Measurements from ENCODE around the gene IL18BP.

IL18BP gene

GRCh38 chr11:71997594-71997993 lies 1.1 kb upstream of the IL18BP start:
- DNase-seq: no peak

DNA sequence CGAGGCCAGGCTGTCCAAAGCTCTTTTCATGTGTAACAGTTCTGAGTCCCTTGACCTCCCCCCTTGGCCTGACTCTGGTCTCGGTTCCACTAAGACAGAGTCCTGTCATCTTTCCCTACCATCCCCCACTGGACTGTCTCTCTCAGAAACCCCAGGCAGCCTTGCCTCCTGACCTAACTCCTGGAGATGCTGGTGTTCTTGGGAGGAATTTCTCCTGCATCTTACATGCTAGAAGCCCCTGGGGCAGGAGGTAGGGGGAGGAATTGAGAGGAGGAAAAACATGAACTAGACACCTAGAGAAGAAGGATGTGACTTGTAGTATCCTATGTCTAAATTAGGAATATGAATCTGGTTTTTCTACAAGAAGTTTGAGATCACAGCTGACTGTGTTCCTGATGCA lies 648 bp upstream of the IL18BP start:
- no peak for DNase-seq

DNA sequence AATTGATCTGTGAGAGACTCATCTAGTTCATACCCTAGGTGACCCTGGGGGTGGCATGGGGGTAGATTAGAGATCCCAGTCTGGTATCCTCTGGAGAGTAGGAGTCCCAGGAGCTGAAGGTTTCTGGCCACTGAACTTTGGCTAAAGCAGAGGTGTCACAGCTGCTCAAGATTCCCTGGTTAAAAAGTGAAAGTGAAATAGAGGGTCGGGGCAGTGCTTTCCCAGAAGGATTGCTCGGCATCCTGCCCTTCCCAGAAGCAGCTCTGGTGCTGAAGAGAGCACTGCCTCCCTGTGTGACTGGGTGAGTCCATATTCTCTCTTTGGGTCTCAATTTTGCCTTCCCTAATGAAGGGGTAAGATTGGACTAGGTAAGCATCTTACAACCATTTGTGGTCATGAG lies 653 bp downstream of the IL18BP start:
- no peak for DNase-seq

GRCh38 chr11:71999798-72000197 lies 1.1 kb downstream of the IL18BP start:
- no peak for DNase-seq

- DNase-seq: no peak
These were observed 1.6 kb downstream of the IL18BP start for GRCh38 chr11:72000202-72000867.

DNA sequence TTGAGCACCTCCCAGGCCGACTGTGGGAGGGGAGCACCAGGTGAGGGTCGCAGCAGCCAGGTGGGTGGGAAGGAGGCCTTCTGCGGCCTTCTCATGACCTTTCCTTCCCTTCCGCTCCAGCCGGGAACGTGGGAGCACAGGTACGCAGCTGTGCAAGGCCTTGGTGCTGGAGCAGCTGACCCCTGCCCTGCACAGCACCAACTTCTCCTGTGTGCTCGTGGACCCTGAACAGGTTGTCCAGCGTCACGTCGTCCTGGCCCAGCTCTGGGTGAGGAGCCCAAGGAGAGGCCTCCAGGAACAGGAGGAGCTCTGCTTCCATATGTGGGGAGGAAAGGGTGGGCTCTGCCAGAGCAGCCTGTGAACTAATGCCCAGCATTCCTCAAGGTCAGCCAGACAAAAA lies 2.6 kb downstream of the IL18BP start:
- DNase-seq: no peak

DNA sequence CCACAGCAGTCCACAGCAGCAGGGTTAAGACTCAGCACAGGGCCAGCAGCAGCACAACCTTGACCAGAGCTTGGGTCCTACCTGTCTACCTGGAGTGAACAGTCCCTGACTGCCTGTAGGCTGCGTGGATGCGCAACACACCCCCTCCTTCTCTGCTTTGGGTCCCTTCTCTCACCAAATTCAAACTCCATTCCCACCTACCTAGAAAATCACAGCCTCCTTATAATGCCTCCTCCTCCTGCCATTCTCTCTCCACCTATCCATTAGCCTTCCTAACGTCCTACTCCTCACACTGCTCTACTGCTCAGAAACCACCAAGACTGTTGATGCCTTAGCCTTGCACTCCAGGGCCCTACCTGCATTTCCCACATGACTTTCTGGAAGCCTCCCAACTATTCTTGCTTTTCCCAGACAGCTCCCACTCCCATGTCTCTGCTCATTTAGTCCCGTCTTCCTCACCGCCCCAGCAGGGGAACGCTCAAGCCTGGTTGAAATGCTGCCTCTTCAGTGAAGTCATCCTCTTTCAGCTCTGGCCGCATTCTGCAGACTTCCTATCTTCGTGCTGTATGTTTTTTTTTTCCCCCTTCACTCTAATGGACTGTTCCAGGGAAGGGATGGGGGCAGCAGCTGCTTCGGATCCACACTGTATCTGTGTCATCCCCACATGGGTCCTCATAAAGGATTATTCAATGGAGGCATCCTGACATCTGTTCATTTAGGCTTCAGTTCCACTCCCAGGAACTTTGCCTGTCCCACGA lies 3.3 kb downstream of the IL18BP start:
- no peak for DNase-seq

- DNase-seq: no peak
These were observed 4.4 kb downstream of the IL18BP start for GRCh38 chr11:72002841-72003775.

DNA sequence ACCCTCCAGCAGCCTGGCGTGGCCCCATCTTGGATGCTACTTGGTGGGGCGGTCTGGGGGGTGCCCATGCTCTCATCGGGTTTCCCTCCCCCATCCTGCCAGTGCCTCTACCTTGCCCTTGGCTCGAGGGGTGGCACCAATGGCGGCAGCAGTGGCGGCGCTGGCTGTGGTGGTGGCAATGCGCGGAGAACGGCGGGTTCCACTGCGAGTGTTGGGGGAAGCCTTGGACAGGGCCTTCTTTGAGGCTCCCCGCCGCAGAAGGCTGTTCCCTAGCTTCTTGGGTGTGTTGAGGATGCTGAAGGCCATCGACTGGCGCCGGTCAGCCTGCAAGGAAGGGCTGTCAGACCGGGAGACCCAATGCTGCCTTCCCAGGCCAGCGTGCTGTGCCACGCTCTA lies 5.1 kb downstream of the IL18BP start:
- DNase-seq: no peak

DNA sequence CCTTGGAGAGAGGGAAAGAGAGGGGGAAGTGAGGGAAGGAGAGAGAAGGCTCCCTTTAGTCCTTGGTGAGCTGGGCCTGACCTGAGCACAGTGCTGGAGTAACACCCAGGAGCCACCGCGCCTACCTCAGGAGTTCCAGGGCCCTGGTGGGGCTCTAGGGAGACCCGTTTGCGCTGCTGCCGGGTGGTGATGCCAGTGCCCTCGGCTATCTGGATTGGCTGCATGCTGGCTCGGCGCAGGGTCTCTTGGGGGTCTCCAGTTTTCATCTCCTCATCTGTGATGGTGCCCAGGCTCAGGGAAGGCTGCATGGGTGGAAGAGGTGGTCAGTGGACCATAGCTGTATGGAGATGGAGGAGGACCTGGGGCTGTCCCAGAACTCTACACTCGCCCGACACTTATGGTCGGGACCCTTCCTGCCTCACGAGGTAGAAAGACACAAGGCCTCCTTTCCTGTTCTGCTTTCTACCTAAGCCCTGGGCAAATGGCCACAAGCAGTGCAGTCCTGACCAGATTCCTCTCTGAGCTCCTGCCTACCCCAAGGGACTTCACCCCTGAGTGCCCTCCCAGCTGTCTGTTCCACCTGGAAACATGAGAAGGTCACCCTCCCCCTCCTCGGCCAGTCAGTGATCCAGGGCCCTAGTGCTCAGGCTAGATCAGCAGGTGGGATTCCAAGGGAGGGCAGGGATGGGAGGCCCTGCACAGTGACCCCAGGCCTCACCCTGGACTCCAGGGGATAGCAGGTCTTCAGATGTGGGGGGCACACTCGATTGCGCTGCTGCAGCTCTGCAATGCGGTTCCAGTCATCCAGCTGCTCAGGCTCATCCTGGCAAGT lies 6.0 kb downstream of the IL18BP start:
- no peak for DNase-seq

DNA sequence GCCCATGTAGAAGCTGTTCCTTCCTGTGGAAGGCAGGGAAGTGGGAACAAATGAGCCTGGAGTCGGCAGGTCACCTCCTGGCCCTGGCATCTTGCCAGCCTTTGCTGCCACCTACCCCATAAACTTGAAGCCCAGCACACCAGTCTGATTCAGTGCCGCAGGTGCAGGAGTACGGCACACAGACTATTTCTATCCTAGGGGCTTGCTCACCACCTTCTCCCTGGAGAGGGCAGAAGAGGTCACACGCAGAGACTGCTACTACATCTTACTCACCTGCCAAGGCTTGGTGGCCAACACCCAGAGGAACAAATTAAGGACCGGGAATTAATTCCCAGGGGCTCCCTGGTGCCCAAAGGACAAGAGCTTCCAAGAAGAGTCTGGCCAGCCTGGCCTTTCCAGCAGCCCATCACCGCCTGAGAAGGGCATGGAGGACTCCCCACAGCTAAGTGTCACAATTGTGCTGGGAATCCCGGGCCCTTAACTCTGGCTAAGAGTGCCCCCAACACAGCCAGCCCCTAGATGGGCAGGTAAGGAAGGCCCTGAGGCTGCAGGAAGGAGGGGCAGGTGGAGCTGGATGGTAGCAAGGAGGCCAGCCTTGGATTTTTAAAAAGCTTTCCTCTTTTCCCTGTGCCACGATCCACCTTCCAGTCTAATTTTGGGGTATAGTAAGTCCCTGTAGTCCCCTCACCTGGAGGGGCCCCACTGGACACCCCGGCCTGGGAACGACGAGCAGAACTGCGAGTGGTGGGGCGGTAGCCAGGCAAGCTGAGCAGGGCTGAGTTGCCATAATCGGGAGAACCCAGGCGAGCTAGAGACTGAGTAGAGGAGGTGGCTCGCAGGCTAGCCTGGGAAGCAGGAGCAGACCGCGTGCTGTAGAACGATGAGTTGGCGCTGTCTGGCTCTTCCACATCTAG lies 6.9 kb downstream of the IL18BP start:
- DNase-seq: peak; percentile 44

GRCh38 chr11:72006309-72007088 lies 7.8 kb downstream of the IL18BP start:
- DNase-seq: no peak

GRCh38 chr11:72007089-72007476 lies 8.4 kb downstream of the IL18BP start:
- DNase-seq: no peak

GRCh38 chr11:72007587-72007986 lies 8.9 kb downstream of the IL18BP start:
- DNase-seq: no peak

DNA sequence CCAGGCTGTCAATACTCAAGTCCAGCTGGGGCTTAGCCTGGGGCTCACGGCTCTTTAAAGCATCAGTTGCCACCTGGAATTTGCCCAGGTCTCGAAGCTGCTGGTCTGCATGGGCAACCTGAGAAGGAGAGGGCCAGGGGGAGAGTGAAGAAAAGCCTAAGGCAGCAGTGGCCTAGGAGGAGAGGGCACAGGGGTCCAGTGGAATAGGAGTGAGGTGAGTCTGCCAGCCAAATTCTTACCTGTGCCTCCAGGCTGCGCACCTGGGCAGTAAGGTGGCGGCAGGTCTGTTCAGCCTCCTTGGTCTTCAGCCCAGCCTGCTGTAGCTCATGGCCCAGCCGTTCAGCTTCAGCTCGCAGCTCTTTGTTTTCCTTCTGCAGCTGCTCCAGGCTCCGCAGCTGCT lies 10.0 kb downstream of the IL18BP start:
- no peak for DNase-seq

- DNase-seq: no peak
These were observed 10.4 kb downstream of the IL18BP start for GRCh38 chr11:72009156-72009555.

GRCh38 chr11:72010529-72011233 lies 12.0 kb downstream of the IL18BP start:
- no peak for DNase-seq

GRCh38 chr11:72012091-72012630 lies 13.5 kb downstream of the IL18BP start:
- DNase-seq: no peak

GRCh38 chr11:72012897-72013721 lies 14.4 kb downstream of the IL18BP start:
- DNase-seq: no peak

Measured in NCI-H2029 treated with DMSO at 0.1 percent for 48 hours (cell line).